Right forelimb (tissue), 1 donor: ENCODE results near the gene SEPTIN1.

ENCODE experiments used
- DNase-seq: peaks from one replicate; pipeline ENCODE4 v3.0.0-alpha.2; 2018

The SEPTIN1 gene

DNA sequence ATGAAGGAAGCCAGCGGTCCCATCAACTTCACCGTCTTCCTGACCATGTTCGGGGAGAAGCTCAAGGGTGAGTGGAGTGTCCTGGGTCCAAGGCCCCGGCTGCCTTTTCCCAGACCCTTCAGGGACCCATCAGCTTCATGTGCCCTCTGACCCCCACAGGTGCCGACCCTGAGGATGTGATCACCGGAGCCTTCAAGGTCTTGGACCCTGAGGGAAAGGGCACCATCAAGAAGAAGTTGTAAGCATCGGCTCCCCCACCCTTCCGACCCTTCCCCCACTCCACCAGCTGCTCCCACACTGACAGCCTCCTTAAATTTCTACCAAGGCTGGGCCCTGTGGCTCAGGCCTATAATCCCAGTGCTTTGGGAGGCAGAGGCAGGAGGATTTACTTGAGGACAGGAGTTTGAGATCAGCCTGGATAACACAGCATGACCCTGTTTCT, 5.9 kb downstream of the SEPTIN1 start:
- peak; percentile 32 for DNase-seq

DNA sequence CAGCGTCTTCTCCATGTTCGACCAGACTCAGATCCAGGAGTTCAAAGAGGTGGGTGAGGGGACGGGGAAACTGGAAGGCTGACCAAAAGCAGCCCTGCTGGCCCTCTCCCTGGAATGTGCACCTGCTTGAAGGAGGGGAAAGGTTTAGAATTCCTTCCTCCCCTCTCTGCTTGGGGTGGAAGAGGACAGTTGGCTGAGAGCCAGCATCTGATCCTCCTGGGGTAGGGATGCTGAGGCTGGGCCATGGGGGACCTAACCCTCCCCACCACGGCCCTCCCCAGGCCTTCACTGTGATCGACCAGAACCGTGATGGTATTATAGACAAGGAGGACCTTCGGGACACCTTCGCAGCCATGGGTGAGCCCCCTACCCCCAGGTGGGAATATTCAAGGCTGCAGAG, 6.5 kb downstream of the SEPTIN1 start:
- DNase-seq = peak; percentile 44

DNA sequence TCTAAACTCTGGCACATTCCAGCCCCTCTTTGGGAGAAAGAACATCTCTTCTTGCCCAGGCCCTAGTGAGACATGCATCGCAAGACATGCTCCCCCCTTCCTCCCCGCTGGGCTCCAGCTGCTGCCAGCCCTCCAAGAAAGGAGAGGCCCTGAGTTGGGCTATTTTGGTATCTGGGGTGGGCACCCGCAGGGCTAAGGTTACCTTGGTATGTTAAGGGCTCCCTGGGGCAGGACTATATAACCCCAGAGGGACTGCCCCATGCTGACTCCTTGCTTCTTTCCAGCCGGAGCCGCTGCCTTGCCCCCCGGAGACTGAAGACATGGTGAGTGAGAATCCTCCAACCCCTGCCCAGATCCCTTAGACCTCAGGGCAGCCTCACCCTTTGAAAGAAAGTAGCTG, 7.8 kb downstream of the SEPTIN1 start, which contains the start of gene MYL11:
TSS of gene MYL11 (plus strand) at position 265 of the 400 bp plus-strand sequence. CDS start at position 321, 56 bp downstream.
- peak; percentile 45 for DNase-seq

DNA sequence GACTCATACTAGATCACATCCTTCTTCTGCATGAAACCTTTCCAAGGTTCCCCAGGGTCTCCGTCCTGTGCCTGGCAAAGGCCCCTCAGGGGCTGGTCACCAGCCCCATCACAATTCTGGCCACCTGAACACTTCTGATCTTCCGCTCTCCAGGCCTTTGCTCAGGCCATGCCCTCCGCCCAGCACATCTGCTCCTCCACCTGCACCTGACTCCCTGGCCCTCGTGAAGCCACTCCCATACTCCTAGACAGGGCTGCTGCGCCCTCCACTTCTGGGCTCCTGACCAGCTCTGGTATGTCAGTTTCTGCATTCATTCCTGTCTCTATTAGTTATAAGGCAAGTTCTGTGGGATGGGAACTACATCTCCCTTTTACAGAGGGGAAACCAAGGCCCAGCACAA, 9.6 kb downstream of the SEPTIN1 start:
- DNase-seq = peak; percentile 36

DNA sequence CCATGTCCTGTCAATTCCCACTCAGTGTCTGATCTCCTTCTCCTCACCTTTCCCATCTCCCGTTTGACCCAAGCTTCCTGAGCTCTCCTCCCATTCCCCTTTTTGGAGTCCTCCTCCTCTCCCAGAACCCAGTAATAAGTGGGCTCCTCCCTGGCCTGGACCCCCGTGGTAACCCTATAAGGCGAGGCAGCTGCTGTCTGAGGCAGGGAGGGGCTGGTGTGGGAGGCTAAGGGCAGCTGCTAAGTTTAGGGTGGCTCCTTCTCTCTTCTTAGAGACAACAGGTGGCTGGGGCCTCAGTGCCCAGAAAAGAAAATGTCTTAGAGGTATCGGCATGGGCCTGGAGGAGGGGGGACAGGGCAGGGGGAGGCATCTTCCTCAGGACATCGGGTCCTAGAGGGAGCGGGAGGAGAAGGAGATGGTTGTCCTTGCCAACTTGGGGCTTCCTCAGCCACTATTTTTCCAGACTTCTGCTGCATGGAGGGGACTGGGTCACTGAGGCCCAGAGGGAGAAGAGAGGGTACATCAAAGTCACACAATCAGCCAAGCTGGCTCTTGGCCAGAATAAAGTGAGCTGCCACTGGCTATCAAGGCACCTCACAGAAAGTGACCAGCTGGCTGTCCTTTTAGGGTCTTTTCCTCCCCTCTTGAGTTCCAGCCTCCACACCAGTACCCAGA, 10.2 kb downstream of the SEPTIN1 start:
- peak; percentile 55 for DNase-seq

DNA sequence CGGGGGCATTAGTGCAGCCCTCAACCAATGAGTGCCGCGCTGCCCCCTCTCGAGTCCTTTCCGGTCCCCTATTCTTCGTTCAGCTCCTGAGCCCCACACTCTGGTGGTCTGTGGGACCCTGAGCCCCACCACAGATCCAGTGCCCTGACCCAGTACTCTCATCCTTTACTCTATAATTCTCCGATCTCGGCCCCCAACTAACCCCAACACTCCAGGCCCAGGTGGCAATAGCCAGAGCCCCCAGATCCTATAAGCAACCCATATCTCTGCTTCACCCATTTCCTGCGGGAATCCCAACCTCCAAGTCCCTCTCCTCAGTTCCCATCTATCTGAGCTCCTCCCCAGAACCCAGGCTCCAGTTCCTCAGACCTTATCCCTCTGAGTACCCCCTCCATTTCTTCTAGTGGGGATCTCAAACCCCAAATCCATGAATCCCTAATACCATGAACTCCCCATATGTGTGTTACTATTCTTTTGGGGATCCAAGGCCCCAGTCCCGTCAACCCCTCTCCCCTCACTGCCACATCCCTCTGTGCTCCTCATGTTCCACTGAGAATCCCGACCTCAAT, 11.0 kb downstream of the SEPTIN1 start:
- peak; percentile 37 for DNase-seq

DNA sequence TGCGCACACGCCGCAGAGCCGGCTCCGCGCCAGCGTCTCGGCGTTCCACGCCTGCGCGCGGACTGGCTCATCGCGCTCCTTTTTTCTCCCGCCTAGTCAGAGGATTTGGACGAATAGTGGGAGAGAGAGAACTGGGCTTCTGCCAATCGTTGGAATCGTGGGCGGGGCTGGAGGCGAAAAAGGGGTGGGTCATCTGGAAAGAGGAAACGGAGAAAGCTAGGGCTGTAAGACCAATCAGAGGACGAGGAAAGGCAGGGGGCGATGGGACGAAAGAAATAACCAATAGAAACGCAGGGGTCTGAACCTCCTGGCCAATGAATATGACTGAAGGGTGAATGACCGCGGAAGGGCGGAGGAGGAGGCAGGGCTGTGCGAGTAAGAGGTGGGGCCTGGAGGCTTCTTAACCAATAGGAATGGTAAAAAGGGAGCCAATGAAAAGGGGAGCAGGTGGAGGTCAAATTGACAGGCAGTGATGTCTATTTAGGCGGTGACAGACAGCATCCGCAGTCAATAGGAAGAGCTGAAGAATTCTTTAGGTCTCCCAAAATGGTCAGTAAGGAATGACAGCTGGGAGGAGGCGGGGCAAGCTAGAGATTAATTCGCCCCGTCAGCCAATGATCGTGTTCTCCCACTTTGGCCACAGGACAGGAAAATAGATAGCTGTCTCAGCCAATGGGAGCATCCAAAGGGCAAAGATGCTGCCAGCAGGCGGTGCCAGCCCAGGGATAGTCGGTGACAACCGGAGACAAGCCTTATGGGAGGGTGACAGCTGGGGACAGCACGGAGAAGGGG, 11.7 kb downstream of the SEPTIN1 start, which contains the start of gene TBC1D10B:
TSS of gene TBC1D10B (minus strand) at position 39 of the 792 bp plus-strand sequence. CDS start 311 bp downstream, outside the sequence.
- DNase-seq = peak; percentile 100

DNA sequence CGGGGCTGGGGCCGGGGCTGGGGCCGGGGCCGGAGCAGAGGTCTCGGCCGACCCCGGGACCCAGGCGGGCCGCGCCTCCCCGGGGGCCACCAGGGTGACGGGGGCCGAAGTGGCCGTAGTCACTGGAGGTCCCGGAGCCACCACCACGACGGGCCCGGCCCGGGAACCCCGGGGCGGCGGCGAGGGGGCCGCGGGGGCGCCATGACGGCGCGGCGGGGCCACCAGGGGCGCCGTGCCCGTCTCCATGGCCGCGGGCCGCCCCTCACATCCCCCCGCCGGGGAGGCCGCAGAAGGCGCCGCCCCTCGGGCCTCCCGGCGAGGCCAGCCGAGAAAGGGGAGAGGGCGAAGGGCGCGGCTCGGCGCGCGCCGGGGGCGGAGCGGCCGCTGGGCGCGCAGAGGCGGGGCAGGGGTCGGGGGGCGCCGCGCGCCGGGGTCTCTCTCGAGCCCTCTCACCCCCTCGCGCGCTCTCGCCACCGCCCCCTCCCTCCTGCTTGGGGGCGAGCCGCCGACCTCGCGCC, 12.4 kb downstream of the SEPTIN1 start:
- no peak for DNase-seq

DNA sequence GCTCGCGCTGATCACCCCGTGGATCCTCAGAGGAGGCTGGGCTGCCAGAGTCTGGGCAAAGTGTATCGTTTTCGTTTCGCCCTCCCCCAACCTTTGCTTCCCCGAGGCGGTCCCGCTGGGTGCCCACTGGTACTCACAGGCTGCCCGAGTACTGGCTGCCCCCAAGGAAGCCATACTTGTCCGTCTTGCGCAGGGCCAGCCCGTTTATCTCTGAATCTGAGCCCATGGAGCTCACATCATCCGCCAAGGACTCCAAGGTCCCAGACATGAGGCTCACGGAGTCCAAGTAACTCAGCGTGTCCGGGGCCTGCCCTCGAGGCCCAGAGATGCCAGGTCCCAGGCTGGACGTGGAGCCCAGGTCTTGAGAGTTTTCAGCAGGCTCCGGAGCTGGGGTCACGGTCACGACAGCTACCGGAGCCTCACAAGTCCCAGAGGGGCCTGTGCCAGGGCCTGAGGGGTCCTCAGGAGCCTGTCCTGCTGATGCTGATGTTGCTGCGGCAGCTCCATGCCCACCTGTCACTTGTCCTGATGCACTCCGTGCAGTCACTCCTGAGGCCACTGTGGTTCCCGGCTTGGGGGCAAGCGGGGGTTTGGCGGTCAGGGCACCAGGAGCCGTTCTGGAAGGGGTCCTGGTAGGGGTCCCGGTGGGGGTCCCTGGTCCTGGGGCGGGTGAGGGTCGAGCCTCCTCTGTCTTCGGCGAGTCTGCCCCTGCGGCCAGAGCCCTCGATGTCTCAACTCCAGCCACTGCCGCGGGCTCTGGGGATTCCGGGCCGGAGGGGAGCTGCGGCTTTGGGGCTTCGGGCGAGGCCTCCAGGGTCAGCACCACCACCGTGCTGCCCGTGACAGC, 13.0 kb downstream of the SEPTIN1 start:
- DNase-seq = peak; percentile 41

DNA sequence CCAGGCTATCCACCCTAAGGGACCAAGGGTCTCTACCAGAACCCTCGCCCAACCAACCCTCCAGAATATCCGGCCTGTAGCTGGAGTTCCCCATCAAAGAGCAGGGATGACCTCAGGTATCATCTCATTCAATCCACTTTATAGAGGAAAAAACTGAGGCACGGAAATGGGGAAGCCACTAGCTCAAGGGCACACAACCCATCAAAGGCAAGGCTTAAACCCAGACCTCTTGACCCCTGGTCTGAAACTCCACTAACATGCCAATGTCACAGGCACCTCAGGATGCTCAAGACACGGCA, 13.6 kb downstream of the SEPTIN1 start:
- no peak for DNase-seq

DNA sequence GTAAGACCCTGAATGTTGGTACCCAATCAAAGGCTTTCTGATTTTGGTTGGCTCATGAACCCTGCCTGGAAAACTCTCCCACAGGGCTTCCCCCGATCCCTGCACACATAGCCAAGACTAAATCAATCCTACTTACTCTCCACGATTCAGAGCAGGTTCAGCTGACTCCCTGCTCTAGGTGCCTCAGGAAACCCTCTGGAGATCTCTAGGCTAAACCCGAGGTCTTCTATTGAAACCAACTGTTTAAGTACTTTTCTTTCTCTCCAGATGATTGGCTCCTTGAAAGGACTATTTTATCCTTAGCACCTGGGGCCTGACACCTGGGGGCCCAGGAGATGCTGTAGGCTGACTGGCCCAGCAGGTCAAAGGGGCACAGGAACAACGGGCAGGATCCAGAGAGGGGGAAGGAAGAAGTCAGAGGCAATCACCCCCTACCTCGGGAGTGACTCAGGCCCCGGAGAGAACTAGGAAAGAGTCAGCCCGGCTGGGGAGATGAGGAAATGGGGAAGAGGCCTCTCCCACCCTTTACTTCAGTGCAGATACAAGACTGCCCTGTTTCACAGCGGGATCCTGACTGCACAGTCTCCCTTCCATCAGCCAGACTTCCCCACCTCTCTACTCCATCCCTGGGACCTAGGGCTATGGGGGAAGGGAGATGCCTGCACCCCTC, 14.1 kb downstream of the SEPTIN1 start:
- DNase-seq = no peak

DNA sequence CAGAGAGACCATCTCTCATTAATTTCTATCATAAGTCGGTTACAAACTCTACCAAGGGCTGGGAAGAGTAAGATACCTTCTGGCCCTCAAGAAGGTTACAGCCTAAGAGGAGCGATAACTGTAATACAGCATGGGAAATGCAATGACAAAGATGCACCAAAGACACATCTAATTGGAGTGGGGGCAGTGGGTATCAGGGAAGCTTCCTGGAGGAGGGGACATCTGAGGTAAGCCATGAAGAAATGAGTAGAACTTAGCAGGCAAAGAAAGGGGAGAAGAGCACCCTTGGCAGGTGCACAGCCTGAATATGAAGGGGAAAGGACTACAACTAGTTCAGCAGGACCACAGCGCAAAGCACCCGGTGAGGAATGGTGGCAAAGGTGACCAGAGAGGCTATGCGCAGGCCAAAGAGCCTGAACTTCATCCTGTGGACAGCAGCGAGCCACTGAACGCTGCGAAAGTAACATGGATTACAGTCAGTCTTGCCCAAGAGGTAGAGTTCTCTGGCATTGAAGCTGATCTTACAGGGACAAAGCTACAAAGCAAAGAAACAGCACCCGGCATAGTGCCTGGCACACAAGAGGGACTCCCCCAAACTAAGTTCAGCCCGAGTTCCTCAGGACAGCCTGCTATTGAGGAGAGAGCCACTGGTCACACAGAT, 14.9 kb downstream of the SEPTIN1 start:
- no peak for DNase-seq

DNA sequence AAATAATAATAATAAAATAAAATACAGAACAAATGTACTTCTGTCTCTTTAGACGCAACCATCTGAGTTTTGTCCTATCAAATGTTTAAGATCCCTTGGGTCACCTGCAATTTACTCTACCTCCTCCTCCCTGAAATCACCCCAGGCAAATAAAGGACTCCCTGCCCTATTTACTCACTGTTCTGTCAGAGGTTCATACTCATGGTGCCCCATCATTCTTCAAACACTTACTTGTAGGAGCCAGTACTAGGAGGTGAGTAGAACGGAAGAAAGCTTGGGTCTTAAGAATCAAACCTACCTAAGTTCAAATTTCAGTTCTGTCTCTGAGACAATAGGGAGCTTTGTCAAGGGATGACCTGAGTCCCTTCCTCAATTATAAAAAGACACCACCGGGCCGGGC, 15.8 kb downstream of the SEPTIN1 start:
- DNase-seq = no peak

DNA sequence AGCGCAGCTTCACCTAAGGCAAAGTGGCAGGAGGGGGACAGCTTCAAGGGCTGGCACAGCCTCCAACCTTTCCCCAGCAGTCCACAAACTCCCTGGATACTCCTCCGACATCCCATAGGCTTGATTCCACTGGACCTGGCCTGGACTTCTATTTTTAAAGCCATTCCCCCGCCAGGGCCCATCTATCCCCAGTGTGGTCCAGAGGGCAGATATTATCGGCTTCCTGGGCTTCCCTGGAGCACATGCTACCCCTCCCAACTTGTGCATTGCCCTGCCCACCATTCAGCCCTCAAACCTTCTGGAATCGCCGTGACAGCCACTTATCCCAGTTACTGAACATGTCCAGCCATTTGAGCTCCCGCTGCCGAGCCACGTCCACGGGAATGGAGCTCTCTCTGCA, 17.2 kb downstream of the SEPTIN1 start:
- no peak for DNase-seq

DNA sequence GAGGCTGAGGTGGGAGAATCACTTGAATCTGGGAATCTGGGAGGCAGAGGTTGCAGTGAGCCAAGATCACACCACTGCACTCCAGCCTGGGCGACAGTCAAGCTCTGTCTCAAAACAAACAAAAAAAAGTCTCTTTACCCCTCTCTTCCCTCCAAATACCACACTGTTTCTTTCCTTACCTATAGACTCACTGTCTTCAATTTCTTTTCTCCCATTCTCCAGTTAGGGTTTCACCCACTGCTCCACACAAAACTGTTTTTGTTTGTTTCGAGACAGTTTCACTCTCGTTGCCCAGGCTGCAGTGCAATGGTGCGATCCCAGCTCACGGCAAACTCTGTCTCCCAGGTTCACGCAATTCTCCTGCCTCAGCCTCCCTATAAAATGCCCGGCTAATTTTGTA, 21.2 kb downstream of the SEPTIN1 start:
- no peak for DNase-seq

DNA sequence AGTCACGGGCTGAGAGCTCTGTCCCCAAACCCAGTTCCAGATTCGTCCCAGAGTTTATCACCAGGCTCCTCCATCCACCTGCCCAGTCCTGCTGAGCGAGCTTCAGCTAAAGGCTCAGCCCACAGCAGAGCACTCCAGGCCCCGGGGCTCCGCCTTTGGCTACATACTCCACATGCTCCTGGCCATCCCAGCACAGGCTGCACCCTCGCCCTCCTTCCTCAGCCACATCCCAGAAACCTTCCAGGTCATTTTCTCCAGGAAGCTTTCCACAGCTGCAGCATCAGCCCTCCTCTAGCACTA, 22.5 kb downstream of the SEPTIN1 start:
- DNase-seq = no peak

DNA sequence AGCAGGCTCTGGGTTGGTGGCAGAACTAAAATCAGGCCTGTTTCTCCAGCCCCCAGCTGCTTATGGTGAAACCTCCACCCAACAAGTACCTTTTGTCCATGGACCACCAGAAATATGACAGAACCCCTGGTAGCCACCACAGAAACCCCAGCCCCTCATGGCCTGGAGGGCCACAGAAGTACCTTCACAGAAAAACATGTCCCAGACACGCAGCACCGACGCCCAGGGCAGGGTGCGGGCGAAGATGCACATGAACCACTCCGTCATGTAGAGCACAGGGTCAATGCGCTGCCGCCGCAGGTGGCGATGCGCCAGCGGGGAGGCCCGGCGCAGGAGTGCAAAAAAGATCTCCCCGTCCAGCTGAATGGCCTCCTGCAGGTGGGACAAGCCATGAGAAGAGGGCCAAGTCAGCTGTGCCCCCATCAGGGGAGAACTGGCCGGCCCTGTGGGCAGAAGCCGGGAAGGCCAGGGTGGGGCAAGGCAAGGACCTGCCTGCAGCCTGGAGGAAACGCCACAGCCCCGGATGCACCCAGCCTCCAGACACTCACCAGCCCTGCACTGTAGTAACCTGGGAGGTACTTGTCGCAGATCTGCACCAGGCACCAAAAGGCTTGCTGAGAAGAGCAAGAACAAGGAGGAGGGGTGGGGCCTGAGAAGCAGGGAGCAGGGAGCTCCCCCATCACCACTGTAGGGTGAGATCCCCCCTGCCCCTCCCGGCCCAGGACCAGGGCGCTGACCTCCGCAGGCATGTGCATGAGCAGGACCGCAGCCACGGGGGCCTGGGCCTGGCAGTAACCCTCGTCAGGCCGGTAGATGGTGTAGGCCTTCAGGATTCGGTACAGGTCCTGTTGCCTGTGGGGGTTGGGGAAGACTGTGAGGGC, 23.1 kb downstream of the SEPTIN1 start:
- peak; percentile 36 for DNase-seq

DNA sequence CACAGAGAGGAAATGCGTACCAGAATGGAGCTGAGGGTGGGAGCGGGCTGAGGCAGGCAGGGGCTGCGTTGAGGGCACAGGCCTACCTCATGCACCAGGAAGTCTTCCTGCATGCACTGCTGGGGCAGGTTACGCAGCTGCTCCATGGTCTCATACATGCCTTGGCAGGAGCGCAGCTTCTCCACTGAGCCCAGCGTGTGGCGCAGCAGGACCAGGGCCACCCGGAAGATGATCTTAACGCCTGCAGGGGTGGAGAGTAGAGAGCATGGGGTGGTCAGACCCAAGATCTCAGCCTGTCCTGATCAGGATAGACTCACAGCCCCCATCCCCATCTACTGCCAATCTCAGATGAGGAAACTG, 23.8 kb downstream of the SEPTIN1 start:
- DNase-seq = no peak

DNA sequence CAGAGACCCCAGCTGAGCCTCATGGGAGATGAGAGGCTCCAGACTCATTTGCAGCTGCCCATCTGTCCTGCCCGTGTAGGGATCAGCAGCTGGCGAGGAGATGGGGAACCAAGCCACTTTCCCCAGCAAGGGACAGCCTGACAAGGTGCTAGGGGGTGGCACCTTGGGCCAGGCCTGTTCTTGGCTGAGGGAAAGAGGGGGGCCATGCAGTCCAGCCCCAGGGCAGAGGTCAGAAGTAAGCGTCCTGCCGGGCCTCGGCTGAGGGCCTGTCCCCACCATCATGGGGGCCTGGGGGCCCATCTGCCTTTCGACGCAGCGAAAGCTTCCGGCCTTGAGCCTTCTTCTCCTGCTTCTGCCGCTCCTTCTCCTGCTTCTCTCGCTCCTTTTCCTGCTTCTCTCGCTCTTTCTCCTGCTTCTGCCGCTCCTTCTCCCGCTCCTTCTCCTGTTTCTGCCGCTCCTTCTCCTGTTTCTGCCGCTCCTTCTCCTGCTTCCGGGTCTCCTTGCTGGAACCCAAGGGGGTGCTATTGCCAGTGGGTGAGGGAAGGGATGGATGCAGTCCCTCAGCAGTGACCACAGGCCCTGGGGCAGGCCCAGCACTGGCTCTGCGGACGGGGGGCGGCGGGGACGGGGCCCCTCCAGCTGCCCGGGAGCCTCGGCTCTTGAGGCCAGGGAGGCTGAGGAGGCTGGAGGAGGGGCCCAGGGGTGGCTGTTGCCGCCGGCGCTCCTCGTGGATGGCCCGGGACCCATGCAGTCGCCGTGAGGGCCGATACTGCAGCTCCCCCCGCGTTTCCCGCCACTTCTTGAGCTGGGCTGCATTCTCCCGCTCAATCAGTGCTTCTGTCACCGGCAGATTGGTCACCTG, 24.4 kb downstream of the SEPTIN1 start:
- DNase-seq = no peak
